MM.1S (cell line): ENCODE data around the gene TMOD4.
A peak's percentile ranks its signal among the peaks of the same experiment; 100 is the strongest.
"Not testable (repeated sequence)": the region's sequence is repeated elsewhere in the genome, so short reads cannot be mapped to it uniquely, and the experiment has no call there.

Experiments used
- DNase-seq: peaks from one replicate; pipeline ENCODE4 v3.0.0-alpha.2; 2015
- H2AFZ ChIP-seq: fragments of 300-600 bp; sonication (generic); 2 replicates; pipeline ENCODE4 v1.6.0; 2016; ENCODE audit warnings: antibody characterized with exemption, low read length
- H3F3A ChIP-seq: fragments of 300-600 bp; sonication (generic); 2 replicates; pipeline ENCODE4 v1.6.1; 2016; ENCODE audit warnings: mild to moderate bottlenecking, antibody characterized with exemption, low read length, moderate library complexity, mixed read lengths; ENCODE audit not compliant: insufficient read depth
- H3K27ac ChIP-seq: fragments of 300-600 bp; sonication (generic); 2 replicates; pipeline ENCODE4 v1.5.1; 2016; ENCODE audit warnings: mild to moderate bottlenecking, low read length
- H3K27me3 ChIP-seq: fragments of 300-600 bp; sonication (generic); replicated peaks from 2 replicates; pipeline ENCODE4 v1.6.0; 2016; ENCODE audit warnings: low read length; ENCODE audit not compliant: insufficient read depth
- H3K36me3 ChIP-seq: fragments of 300-600 bp; sonication (generic); replicated peaks from 2 replicates; pipeline ENCODE4 v1.6.1; 2016; ENCODE audit warnings: mild to moderate bottlenecking, low read length, mixed read lengths; ENCODE audit not compliant: insufficient read depth
- H3K4me1 ChIP-seq: fragments of 300-600 bp; sonication (generic); 2 replicates; pipeline ENCODE4 v1.6.1; 2016; ENCODE audit warnings: low read length, mixed read lengths
- H3K4me2 ChIP-seq: fragments of 300-600 bp; sonication (generic); 2 replicates; pipeline ENCODE4 v1.6.0; 2016; ENCODE audit warnings: low read depth, low read length
- H3K4me3 ChIP-seq: fragments of 300-600 bp; sonication (generic); 2 replicates; pipeline ENCODE4 v1.5.1; 2016; ENCODE audit warnings: low read length, mixed read lengths
- H3K79me2 ChIP-seq: fragments of 300-600 bp; sonication (generic); 2 replicates; pipeline ENCODE4 v1.6.1; 2016; ENCODE audit warnings: mixed run types, low read length, mixed read lengths
- H3K9ac ChIP-seq: fragments of 300-600 bp; sonication (generic); 2 replicates; pipeline ENCODE4 v1.6.1; 2016; ENCODE audit warnings: low read length, mixed read lengths
- H3K9me2 ChIP-seq: fragments of 300-600 bp; sonication (generic); replicated peaks from 2 replicates; pipeline ENCODE4 v1.6.1; 2016; ENCODE audit warnings: mild to moderate bottlenecking, low read length, mixed read lengths; ENCODE audit not compliant: insufficient read depth
- H3K9me3 ChIP-seq: fragments of 300-600 bp; sonication (generic); replicated peaks from 2 replicates; pipeline ENCODE4 v1.6.1; 2016; ENCODE audit warnings: mild to moderate bottlenecking, low read length, mixed read lengths; ENCODE audit not compliant: insufficient read depth
- H4K20me1 ChIP-seq: fragments of 300-600 bp; sonication (generic); 2 replicates; pipeline ENCODE4 v1.6.1; 2016; ENCODE audit warnings: mild to moderate bottlenecking, low read length, moderate library complexity, mixed read lengths; ENCODE audit not compliant: insufficient read depth
- EZH2 ChIP-seq: fragments of 300-600 bp; sonication (generic); optimal IDR thresholded peaks from 2 replicates; pipeline ENCODE3; 2017; ENCODE audit warnings: low read depth, mild to moderate bottlenecking, antibody characterized with exemption, low read length, mixed read lengths
- EZH2phosphoT487 ChIP-seq: fragments of 300-600 bp; sonication (generic); IDR thresholded peaks from 2 replicates; pipeline ENCODE4 v1.6.1; 2018; ENCODE audit warnings: antibody characterized with exemption, low read length
- TF ChIP-seq, protein P1 (sequence below): fragments of 300-600 bp; sonication (generic); IDR thresholded peaks from 2 replicates; pipeline ENCODE4 v1.5.1; 2016; ENCODE audit warnings: antibody characterized with exemption, low read length, mixed read lengths

TMOD4 gene

DNA sequence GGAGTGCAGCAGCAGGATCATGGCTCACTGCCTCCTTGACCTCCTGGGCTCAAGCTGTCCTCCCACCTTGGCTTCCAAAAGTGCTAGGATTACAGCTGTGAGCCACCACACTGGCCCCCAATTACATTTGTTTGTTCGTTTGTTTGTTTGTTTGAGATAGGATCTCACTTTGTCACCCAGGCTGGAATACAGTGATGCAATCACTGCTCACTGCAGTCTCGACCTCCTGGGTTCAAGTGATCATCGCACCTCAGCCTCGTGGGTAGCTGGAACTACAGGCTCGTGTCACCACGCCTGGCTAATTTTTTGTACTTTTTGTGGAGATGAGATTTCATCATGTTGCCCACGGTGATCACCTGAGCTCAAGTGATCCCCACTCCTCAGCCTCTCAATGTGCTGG, 16.3 kb upstream of the TMOD4 start:
- Histone ChIP-seq H3K36me3 (no peaks in the 10 kb centered on the region), H4K20me1 (no peaks in the 10 kb centered on the region), H2AFZ (no peak overlapping the region), H3F3A (0 out of 2 replicates have a peak, but pooled peaks cover 8% of the 10 kb centered on the region), H3K9ac (no peak overlapping the region), H3K4me1 (0 out of 2 replicates have a peak, but pooled peaks cover 4% of the 10 kb centered on the region), H3K27ac (no peak overlapping the region), H3K9me2 (no peaks in the 10 kb centered on the region), H3K9me3 (no peaks in the 10 kb centered on the region), H3K27me3 (peaks cover 28% of the 10 kb centered on the region), H3K4me3 (no peak overlapping the region), H3K79me2 (peaks cover 21% of the 10 kb centered on the region), H3K4me2 (no peak overlapping the region)
- no peak for DNase-seq
- TF ChIP-seq, protein P1, sequence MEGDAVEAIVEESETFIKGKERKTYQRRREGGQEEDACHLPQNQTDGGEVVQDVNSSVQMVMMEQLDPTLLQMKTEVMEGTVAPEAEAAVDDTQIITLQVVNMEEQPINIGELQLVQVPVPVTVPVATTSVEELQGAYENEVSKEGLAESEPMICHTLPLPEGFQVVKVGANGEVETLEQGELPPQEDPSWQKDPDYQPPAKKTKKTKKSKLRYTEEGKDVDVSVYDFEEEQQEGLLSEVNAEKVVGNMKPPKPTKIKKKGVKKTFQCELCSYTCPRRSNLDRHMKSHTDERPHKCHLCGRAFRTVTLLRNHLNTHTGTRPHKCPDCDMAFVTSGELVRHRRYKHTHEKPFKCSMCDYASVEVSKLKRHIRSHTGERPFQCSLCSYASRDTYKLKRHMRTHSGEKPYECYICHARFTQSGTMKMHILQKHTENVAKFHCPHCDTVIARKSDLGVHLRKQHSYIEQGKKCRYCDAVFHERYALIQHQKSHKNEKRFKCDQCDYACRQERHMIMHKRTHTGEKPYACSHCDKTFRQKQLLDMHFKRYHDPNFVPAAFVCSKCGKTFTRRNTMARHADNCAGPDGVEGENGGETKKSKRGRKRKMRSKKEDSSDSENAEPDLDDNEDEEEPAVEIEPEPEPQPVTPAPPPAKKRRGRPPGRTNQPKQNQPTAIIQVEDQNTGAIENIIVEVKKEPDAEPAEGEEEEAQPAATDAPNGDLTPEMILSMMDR: no peak
- TF ChIP-seq EZH2 (no peak), EZH2phosphoT487 (no peak)

DNA sequence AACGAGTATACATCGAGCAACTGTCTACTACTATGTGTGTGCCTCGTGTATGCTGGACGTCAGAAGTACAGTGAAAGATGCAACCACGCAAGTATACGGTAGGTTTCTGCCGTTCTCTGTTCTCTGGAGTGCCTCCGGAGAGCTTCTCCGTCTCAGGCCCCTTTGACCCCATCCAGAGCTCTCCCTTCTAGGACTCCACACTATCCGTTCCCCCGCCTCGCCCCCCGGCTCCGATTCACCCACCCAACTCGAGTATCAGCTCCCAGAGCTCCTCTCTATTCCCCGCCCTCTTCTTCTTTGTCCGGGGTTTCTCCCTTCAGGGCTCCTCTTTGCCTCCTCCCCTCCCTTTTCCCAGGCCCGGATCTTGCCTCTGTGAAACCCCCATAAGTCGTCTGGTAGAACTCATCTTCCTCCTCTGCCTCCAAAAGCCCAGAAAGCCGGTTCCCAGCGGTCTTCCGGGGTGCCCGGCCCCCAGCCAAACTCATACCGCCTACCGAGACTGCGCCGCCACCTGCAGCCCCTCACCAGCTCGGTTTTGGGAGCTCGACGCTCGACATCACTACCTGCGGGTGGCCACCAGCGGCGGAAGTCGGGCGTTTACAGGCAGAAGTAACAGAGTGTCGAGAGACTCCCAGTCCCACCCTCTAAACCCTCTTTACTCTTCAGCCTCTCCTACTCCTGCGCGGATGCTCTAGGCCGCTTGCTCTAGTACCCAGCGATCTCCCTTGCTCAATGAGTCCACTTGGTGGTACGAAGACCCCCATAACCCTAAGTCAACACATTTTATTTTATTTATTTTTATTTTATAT, 14.1 kb upstream of the TMOD4 start, which contains the start of gene VPS72:
Gene VPS72 (minus strand): TSS at position 561 of the 809 bp plus-strand sequence. CDS start 76 bp downstream, at position 485.
- Histone ChIP-seq H3K9ac (peak within 1 kb of the TSS; percentile 74), H3K36me3 (peaks cover 3% of the 10 kb centered on the region; the same call in 1 of the 2 replicates), H3K9me2 (no peaks in the 10 kb centered on the region), H3K27ac (peak within 1 kb of the TSS; percentile 52; the same call in 1 of the 2 replicates), H4K20me1 (no peaks in the 10 kb centered on the region), H2AFZ (peak within 1 kb of the TSS; percentile 71), H3K9me3 (no peaks in the 10 kb centered on the region), H3K4me3 (peak within 1 kb of the TSS; percentile 77), H3K4me2 (peak within 1 kb of the TSS; percentile 92), H3K79me2 (peaks cover 27% of the 10 kb centered on the region), H3K4me1 (0 out of 2 replicates have a peak, but pooled peaks cover 4% of the 10 kb centered on the region), H3K27me3 (peaks cover 28% of the 10 kb centered on the region), H3F3A (0 out of 2 replicates have a peak, but pooled peaks cover 8% of the 10 kb centered on the region)
- TF ChIP-seq, protein P1: no peak
- peak; percentile 97 for DNase-seq

DNA sequence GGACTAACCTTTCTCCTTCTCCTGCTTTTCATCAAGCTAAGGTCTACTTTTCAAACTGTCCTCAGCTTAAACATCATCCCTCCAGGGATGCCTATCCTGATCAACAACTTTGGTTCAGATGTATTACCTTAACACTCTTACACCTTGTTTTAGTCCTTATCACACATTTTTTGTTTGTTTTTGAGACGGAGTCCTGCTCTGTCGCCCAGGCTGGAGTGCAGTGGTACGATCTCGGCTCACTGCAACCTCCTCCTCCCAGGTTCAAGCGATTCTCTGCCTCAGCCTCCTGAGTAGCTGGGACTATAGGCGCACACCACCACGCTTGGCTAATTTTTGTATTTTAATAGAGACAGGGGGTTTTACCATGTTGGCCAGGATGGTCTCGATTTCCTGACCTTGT, 12.9 kb upstream of the TMOD4 start:
- H3F3A ChIP-seq, H3K9me3 ChIP-seq, H3K4me1 ChIP-seq, H2AFZ ChIP-seq, DNase-seq, H3K36me3 ChIP-seq, H3K27ac ChIP-seq, H4K20me1 ChIP-seq, H3K9me2 ChIP-seq, H3K9ac ChIP-seq: not testable (repeated sequence)
- H3K27me3 ChIP-seq: peaks cover 18% of the 10 kb centered on the region
- H3K4me3 ChIP-seq: peak overlapping the region; percentile 77; the same call in 1 of the 2 replicates
- peak overlapping the region; percentile 92; the same call in 1 of the 2 replicates for H3K4me2 ChIP-seq
- H3K79me2 ChIP-seq: peaks cover 27% of the 10 kb centered on the region

DNA sequence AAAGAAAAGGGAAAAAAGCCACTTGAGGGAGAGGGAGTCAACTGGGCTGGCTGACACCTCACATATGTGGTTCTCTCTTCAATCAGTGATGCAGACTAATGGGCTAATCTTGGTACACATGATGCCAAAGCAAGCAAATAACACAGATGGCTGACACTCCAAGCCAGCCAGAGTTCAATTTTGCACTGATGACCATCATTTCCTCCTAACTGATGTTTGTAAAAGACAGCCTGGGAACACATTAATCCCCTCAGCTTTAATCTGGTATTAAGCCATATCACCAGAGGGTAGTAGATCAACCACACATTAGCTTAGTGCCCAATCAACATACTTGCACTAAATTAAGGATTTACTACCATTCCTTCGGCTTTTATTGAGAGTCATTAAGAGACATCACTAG, 11.4 kb upstream of the TMOD4 start:
- no peak overlapping the region for H3K9ac ChIP-seq
- H3K27ac ChIP-seq: no peak overlapping the region
- no peak overlapping the region for H3K4me3 ChIP-seq
- 0 out of 2 replicates have a peak, but pooled peaks cover 8% of the 10 kb centered on the region for H3F3A ChIP-seq
- no peaks in the 10 kb centered on the region for H3K9me2 ChIP-seq
- no peak for DNase-seq
- H3K9me3 ChIP-seq: no peaks in the 10 kb centered on the region
- H3K79me2 ChIP-seq: peaks cover 27% of the 10 kb centered on the region
- H4K20me1 ChIP-seq: no peaks in the 10 kb centered on the region
- no peak overlapping the region for H2AFZ ChIP-seq
- TF ChIP-seq EZH2phosphoT487: no peak
- TF ChIP-seq EZH2: no peak
- TF ChIP-seq, protein P1: no peak
- H3K36me3 ChIP-seq: peaks cover 6% of the 10 kb centered on the region; the same call in 1 of the 2 replicates
- 0 out of 2 replicates have a peak, but pooled peaks cover 3% of the 10 kb centered on the region for H3K27me3 ChIP-seq
- no peak overlapping the region for H3K4me2 ChIP-seq
- H3K4me1 ChIP-seq: 0 out of 2 replicates have a peak, but pooled peaks cover 4% of the 10 kb centered on the region
